ENCODE results near the gene CSF1.

DNA sequence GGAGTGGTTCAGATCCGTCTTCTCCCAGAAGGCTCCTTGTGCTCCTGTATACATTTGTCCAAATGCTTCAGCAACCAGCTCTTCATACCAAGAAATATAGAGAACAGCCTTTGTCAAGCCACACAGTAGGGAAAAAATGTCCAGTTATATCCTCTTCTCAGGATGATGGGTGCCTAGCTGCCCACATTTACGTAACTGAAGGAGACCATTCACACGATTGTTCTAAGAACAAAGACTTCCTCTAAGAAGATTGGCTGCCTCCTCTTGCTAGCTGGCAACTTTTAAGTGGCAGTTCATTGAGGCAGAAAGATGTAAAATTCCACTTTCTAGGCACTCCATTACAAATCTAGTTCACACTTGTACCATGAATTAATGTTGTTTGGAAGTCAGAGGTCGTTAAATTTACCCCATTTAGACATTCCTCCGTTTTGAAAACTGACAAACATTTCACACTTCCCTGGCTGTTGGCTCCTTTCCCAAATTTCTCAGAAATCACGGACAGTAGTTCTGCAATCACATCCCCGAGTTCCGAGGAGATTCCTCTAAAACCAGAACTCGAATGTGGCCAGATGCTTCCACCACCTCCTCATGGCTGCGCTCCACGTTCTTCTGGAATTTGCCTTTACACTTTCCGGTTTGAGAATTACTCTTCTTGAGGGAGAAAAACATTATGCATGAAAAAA, 45.6 kb upstream of the CSF1 start:
- no peak for TF ChIP-seq CTCF (IDR thresholded peaks at IDR 0.05; ENCODE audit: borderline replicate concordance, extremely low read depth, low read length, poor library complexity, severe bottlenecking)
- no peak for TF ChIP-seq EZH2 (IDR thresholded peaks at IDR 0.05; ENCODE audit: borderline replicate concordance, low read depth, low read length, severe bottlenecking)
